GM18505 (cell line): ENCODE results near the gene GAS7.
A peak's percentile ranks its signal among the peaks of the same experiment; 100 is the strongest.

Source experiments
- ATAC-seq: cut with Tn5 transposase; IDR thresholded peaks from one replicate; pipeline ENCODE4 v1.9.1; 2021; ENCODE audit not compliant: unreplicated experiment
- POLR2A ChIP-seq: IDR thresholded peaks from 4 replicates; pipeline ENCODE4 v1.6.1; 2011; ENCODE audit warnings: borderline replicate concordance; ENCODE audit not compliant: insufficient read depth, insufficient read length; ENCODE audit errors: extremely low read depth

Gene GAS7

GRCh38 chr17:10151667-10152496 lies 46.5 kb downstream of the GAS7 start:
- no peak for TF ChIP-seq POLR2A
- ATAC-seq: no peak

DNA sequence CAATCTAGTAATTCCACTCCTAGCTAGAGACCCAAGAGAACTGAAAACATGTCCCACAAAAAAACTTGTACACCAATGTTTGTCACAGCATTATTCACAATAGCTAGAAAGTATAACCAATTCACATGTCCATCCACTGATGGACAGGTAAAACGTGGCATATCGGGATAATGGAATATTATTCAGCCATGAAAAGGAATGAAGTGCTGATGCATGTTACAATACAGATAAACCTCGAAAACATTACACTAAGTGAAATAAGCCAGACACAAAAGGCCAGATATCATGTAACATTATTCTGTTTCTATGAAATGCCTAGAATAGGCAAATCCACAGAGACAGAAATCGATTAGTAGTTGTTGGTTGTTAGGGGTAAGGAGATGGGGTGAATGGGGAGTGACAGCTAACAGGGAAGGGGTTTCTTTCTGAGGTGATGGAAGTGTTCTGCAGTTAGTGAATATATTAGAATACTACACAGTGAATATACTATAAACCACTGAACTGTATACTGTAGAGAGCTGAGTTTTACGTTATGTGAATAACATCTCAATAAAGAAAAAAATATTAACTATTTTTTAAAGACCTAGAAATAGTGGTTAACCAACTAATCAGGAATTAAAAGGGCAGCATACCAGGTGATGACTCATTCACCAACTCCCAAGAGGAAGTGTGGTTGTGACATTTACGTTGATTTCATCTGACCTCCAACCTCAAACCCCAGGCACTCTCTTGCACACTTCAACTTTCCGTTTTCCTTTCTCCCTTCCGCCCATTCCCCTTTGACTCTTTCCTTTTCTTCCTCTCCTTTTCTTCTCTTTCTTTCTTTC lies 48.6 kb downstream of the GAS7 start:
- peak; percentile 67 for ATAC-seq
- TF ChIP-seq POLR2A: no peak

- TF ChIP-seq POLR2A: no peak
- ATAC-seq: no peak
Measured at GRCh38 chr17:10147761-10148415, 50.5 kb downstream of the GAS7 start.

- no peak for ATAC-seq
- no peak for TF ChIP-seq POLR2A
Measured at GRCh38 chr17:10147040-10147439, 51.4 kb downstream of the GAS7 start.

GRCh38 chr17:10144982-10145381 lies 53.4 kb downstream of the GAS7 start:
- ATAC-seq: no peak
- no peak for TF ChIP-seq POLR2A

- TF ChIP-seq POLR2A: no peak
- no peak for ATAC-seq
Measured at GRCh38 chr17:10144456-10144855, 54.0 kb downstream of the GAS7 start.

GRCh38 chr17:10141436-10141835 lies 57.0 kb downstream of the GAS7 start:
- TF ChIP-seq POLR2A: no peak
- no peak for ATAC-seq

GRCh38 chr17:10139577-10139976 lies 58.8 kb downstream of the GAS7 start:
- ATAC-seq: no peak
- no peak for TF ChIP-seq POLR2A

DNA sequence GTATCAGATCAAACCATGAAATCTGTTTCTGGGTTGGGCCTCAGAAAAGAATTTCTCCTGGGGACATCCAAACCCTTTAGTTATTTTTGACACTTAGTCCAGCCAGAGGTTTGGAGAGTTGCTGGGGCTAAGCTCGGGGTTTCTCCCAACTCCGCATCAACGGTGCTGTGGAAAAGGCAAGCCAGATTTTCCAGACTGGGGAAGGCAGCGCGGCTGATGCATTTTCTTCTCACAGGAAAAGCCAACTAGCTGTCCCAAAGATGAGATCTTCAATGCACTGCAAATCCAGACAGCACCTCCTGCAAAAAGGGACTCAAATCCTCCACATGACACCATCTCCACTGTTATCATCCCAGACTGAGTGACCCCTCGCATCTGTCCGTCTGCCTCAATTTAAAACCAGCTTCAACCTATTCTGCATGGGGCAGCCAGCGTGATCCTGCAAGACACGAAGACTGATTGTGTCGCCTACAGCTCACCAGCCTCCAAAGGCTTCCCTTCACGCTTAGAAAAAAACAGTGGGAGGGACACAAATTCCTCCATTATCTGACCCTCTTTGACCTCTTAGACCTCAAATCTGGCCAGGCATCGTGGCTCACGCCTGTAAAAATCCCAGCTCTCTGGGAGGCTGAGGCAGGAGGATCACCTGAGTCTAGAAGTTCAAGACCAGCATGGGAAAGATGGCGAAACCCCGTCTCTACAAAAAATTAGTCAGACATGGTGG lies 62.0 kb downstream of the GAS7 start:
- no peak for ATAC-seq
- no peak for TF ChIP-seq POLR2A

- ATAC-seq: no peak
Measured at GRCh38 chr17:10135539-10136257, 62.7 kb downstream of the GAS7 start.

GRCh38 chr17:10130677-10131076 lies 67.7 kb downstream of the GAS7 start:
- TF ChIP-seq POLR2A: no peak
- ATAC-seq: no peak

More at GRCh38 chr17:10135539-10136257, 62.7 kb downstream of the GAS7 start:
- no peak for TF ChIP-seq POLR2A

- ATAC-seq: no peak
Measured at GRCh38 chr17:10130263-10130662, 68.1 kb downstream of the GAS7 start.

GRCh38 chr17:10127819-10128425 lies 70.5 kb downstream of the GAS7 start:
- no peak for ATAC-seq
- TF ChIP-seq POLR2A: no peak

More at GRCh38 chr17:10130263-10130662, 68.1 kb downstream of the GAS7 start:
- no peak for TF ChIP-seq POLR2A
